HCEC 1CT (cell line): ENCODE measurements around the gene TRIM24.

Source experiments
- DNase-seq: peaks from one replicate; pipeline ENCODE4 v3.0.0-alpha.2; 2017

The TRIM24 gene

DNA sequence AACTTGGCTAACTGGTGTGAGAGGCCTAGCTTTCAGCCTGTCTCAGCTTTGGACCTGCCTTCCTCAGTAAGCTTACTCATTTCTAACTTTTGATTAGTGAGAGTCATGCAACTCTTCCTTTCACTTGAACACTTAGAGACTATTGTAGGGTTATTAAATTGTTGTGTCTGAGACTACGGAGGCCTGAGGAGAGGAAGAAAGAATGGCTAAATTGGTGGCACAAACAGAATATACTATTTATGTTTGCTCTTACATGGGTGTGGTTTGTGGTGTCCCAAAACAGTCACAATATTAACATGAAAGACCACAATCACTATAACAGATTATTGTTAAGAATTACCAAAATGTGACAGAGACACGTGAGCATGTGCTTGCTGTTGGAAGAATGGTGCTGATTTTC is 82.1 kb downstream of the TRIM24 start:
- DNase-seq: no peak

DNA sequence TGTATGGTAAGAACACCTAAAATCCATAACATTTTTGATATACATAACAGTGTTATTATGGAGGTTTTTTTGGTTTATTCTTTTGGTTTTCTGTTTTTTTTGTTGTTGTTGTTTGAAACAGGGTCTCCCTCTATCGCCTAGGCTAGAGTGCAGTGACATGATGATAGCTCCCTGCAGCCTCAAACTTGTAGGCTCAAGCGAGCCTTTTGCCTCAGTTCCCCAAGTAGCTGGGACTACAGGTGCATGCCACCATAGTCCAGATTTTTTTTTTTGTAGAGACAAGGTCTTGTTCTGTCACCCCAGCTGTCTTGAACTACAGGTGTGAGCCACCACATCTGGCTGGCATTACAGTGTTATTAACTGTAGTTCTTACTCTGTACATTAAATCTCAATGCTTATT is 83.7 kb downstream of the TRIM24 start:
- DNase-seq: no peak

DNA sequence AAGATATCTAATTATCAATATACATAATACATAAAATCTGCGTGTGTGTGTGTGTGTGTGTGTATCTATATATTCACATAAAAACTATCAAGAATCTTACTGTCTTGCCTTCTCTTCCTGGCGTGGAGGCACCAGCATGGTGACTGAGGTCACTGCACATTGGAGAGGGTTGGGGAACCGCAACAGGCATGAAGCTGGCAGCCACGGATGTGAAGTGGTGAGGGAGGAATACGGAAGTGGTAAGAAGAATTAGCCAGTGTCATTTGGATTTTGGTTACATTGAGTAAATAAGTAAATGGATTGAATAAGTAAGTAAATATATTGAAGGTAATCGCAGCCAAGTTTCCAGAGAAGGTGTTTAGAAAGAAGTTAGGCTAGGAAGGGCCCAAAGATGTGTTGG is 85.1 kb downstream of the TRIM24 start:
- DNase-seq: no peak

DNA sequence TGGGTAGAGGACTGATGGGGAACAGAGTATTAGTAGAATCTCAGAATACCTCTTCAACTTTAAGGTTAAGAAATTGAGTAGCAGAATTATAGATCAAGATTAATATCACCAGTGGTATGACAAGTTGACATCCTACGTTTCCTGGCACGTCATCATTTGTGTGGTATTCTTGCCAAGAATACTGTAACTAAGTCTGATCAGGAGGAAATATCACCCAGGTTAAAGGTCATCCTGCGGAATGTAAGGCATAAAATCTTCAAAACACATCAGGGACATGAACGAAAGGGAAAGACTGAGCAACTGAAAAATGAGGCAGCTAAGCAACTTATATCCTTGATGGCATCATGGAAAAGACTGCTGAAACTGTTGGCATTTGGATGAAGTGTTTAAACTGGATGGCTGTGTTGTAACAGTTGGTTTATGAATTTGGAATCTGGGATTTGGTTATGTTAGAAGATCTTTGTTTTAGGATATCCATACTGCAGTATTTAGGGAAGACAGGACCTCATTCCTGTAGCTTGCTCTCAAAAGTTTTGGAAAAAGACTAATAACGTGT is 86.1 kb downstream of the TRIM24 start:
- DNase-seq: no peak

DNA sequence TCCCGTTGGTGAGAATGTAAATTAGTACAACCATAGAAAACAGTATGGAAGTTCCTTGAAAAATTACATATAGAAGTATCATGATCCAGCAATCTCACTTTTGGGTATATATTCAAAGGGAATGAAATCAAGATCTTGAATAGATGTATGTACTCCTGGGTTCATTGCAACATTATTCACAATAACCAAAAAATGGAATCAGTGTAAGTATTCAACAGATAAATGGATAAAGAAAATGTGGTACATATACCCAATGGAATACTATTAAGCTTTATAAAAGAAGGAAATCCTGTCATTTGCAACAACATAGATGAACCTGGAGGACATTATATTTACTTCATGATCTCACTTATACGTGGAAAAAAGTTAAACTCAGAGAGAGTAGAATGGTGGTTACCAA is 86.8 kb downstream of the TRIM24 start:
- no peak for DNase-seq

DNA sequence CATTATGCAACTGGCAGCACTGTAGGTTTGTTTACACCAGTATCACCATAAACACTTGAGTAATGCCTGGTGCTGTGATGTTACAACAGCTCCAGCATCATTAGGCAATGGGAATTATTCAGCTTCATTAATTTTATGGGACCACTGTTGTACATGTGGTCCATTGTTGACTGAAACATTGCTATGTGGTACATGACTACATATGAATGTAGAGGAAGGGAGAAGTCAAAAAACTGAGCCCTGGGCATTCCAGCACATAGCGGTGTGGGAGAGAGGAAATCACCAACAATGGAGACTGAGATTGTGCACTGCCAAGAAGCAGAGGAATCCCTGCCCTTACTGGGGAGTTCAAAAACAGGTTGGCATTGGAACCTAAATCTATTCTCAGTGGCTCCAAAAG is 89.0 kb downstream of the TRIM24 start:
- no peak for DNase-seq

DNA sequence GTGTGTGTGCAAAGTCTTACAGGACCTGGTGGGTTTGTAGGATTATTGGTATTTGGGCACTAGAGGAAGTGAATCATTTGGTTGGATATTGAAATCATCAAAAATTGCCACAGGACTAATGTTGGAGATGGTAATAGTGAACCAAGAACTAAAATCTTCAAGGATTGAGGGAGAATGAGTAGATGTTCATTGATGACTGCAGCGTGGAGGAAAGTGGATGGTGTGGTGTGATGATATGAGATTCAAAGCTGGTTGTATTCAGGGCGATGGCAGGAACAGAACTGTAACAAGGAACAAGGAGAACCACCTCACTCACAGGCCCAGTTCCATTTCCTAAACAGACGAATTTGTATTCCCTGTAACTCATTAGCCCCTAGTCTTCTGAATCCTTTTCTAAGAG is 90.3 kb downstream of the TRIM24 start:
- no peak for DNase-seq

DNA sequence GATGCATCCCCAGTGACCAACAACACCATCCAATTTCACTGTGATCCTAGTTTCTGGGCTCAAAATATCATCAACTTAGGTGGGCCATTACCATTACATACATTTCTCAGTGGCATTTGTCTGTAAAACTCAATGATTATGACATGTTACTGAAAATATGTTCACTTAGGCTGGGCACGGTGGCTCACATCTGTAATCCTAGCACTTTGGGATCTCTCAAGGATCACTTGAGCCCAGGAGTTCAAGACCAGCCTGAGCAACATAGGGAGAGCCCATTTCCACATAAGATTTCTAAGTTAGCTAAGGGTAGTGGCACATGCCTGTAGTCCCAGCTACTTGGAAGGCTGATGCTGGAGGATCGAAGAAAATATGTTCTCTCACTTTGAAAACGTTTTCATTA is 91.0 kb downstream of the TRIM24 start:
- DNase-seq: no peak

DNA sequence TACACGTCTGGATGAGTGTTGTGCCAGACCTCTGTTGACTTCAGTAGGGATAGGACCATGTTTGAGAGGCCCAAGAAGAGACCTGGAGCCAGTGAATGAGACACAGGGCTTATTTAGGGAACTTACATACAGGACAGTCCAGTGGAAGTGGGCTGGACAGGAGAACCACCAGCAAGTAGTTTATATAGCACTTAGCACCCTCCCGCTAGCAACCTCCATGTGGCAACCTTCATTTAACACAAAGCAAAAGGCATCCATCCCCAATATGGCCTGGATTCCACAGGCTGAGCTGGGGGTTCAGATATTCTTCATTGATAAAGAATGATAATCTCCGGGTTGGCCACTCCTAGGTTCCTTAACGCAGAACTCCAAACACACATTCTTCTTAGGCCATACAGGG is 93.7 kb downstream of the TRIM24 start:
- DNase-seq: no peak

DNA sequence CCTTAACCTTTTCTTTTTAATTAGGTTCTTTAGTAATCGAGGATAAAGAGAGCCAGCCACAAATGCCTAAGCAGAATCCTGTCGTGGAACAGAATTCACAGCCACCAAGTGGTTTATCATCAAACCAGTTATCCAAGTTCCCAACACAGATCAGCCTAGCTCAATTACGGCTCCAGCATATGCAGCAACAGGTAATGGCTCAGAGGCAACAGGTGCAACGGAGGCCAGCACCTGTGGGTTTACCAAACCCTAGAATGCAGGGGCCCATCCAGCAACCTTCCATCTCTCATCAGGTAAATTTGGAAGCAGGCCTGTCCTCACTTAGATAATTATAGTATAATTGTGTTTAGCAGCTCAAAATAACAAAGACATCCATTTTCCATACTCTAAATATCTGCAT is 94.6 kb downstream of the TRIM24 start:
- no peak for DNase-seq

DNA sequence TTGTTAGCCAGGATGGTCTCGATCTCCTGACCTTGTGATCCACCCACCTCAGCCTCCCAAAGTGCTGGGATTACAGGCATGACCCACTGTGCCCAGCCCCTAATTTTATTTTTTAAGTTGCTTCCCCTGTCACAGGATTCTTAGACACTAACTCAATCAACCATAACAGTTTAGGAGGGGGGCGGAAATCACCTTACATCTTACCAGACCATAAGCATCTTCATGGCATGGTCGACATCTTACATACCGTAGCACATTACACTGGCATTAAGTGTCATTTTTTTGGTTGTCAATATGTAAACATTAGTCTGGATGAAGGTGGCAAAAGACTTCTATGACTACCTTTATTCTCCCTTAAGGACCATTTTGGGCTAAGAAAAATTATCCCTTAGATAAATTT is 95.6 kb downstream of the TRIM24 start:
- no peak for DNase-seq

DNA sequence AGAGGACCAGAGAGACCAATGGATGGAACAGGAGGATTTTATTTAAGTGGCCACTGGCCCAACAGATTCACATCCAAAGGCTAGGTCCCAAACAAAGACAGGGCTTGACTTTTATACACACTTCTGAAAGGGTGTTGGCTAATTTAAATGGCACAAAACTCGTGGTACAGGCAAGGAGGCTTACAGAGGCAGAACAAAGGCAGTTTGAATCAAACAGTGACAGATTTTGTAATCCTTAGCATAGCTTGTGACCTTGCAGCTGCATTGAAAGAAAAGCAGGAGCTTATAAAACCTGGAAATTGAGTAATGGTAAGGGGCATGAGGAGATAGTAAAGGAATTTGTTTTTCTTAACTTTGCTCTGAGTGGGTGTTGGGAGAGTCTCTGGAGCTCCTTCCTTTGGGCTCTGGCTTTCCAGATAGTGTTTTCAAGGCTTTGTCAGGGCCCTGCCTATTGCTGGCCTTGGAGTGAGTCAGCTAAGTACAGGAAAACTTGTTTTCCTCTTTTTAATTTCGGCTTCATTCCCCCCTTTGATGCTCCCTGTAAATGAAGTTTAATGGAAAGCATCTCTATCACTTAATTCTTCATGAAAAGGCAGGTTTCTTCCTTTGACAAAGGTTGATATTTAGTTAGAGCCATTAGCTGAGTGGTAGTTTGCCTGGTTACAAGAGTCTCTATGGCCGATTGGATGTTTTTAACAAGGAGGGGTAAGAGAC is 96.9 kb downstream of the TRIM24 start:
- DNase-seq: no peak

DNA sequence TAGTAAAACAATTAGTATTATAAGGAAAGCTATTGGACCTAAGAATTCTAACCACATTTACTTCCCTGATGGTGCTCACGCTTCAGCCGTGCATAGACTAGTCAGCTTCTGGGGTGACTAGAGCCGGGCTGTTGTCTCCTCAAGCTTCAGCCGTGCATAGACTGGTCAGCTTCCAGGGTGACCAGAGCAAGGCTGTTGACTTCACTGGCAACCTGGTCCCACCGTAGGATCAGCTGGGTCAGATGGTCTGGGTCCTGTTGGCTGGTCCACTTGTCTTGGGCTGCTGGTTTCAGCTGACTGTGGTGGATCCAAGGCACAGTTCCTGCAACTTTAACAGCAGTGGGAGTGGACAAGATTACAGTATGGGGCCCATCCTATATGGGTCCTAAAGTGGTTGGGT is 99.4 kb downstream of the TRIM24 start:
- DNase-seq: no peak

DNA sequence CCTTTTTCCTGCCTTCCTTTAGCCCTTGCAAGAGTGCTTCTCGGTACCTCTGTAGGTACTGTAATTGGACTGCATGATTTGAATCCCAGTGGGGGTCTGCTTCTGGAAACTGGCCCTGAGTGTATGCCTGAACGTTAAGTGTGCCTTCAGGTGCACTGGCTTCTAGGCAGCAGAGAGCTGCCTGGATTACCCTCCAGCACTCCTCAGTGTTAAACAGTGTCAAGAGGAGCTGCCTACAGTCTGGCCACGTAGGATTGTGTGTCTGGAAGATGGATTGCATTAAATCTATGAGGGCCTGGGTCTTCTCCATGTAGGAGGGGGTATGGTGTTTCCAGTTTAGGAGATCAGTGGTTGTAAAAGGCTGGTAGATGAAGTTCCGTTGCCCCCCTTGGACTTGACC is 103.7 kb downstream of the TRIM24 start:
- DNase-seq: no peak

DNA sequence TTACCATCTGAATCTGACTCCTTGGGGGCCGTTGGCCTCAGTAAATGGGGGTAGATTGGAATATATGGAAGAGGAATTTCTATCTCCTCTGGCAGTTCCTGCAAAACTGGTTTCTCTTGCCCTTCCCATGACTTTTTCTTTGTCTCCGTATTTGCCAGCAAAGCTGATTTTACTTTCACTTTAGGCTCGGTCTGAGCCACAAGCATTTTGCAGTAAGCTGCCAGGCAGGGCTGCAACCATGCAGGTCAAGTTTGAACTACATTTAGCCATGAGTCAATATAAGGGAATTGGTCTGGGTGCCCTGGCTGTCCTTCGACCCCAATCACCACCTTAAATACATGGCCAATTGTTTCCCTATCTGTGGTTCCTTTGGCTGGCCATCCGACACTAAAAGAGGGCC is 104.3 kb downstream of the TRIM24 start:
- DNase-seq: no peak

DNA sequence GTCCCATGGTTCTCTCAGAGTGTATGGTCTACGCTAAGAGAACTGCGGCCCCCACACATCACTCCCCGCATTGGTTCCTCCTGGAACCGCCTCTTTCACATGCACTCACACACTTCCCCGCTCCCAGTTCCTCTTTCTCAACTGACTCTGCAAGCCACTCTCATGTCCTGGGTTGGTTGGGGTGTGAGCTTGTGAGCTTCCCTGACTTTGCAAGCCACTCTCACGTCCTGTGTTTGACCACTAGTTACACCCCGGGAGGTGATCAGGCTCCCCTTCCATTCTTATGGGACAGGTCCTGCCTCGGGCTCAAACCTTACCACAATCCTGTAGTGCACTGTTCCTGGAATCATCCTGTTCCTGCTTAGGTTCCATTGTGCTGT is 105.0 kb downstream of the TRIM24 start:
- DNase-seq: no peak

DNA sequence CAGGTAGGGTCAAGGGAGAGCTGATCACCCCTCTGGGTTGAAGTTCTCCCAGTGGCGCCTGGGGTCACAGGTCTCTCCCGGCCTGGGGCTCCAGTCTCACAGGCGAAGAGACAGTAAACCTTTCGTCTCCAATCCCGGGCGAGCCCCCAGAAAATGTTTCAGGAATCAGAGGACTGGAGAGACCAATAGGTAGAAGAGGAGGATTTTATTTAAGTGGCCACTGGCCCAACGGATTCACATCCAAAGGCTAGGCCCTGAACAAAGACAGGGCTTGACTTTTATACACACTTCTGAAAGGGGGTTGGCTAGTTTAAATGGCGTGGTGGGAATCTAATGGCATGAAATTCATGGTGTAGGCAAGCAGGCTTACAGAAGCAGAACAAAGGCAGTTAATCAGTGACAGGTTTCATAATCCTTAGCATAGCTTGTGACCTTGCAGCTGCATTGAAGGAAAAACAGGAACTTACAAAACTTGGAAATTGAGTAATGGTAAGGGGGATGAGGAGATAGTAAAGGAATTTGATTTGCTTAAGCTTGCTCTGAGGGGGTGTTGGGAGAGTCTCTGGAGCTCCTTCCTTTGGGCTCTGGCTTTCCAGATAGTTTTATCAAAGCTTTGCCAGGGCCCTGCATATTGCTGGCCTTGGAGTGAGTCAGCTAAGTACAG is 105.5 kb downstream of the TRIM24 start:
- DNase-seq: peak; percentile 39

DNA sequence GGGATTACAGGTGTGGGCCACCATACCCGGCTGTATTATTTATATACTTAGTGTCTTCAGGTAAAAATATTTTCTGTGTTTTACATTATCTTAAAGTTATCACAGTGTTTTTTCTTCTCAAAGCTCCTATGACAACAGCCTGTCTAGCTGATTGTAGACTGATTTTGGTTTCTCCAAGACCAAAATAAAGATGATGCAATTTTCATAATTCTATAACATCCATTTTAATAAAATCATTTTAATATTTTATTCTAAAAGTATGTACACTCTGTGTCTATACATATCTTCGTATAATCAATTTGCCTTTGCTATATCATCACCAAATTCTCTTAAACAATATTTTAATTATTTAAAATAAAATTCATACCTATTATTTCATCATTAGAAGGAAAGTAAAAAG is 108.6 kb downstream of the TRIM24 start:
- no peak for DNase-seq

DNA sequence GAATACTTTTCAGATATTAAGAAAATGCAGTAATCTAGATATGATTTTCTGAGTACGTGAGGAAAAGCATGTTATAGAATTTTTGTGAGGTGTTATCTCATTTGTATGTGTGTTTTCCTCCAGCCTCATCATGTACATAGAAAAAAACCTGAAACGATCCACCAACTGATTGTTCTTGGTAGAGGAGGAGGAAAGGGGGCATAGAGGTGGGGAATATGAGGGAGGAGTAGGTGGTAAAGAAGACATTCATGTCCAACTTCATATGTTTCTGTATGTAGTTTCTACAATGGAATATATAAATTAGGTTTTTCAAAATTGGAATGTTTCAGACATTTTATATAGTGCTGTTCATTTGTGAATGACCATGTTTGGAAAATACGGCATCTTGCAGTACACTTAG is 109.4 kb downstream of the TRIM24 start:
- no peak for DNase-seq

DNA sequence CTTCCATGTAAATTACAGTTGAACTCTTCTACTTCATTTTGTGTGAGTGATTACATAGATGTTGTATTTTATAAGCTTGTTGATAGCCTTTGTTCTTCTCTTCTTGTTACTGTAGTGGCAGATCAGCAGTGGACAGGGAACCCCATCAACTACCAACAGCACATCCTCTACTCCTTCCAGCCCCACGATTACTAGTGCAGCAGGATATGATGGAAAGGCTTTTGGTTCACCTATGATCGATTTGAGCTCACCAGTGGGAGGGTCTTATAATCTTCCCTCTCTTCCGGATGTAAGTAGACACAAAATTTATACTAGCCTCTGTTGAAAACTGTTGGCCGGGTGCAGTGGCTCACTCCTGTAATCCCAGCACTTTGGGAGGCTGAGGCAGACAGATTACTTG is 110.7 kb downstream of the TRIM24 start:
- no peak for DNase-seq

DNA sequence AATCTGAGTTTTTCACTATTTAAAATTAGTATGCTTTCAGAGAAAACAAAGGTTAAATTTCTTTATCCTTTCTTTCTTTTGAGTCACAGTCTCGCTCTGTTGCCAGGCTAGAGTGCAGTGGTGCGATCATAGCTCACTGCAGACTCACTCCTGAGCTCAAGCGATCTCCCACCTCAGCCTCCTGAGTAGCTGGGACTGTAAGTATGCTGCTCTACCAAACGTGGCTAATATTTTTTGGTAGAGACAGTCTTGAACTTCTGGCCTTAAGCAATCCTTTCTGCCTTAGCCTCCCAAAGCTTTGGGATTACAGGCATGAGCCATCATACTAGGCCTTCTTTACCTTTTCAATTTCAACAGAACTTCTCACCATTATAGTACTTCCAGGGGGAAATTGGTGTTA is 113.7 kb downstream of the TRIM24 start:
- DNase-seq: no peak

DNA sequence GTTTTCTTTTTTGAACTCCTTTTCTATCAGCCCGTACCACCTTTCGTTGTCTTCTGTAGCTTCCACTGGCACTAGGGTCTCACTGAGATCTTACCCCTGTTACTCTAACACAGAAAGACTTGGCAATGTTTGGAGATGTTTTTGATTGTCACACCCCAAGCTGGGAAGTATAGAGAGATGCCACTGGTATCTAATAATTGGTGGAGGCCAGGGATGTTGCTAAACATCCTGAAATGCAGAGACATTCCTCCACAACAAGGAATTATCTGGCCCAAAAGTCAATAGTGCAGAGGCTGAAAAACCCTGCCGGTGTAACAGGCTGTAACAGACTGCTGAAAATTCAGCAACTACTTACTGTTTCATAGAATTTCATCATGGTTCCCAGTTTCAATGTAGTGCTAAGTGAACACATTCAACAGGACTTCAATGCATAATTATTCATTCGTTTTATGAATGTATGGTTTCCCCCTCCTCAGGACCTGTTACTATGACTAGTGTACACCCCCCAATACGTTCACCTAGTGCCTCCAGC is 115.9 kb downstream of the TRIM24 start:
- no peak for DNase-seq

DNA sequence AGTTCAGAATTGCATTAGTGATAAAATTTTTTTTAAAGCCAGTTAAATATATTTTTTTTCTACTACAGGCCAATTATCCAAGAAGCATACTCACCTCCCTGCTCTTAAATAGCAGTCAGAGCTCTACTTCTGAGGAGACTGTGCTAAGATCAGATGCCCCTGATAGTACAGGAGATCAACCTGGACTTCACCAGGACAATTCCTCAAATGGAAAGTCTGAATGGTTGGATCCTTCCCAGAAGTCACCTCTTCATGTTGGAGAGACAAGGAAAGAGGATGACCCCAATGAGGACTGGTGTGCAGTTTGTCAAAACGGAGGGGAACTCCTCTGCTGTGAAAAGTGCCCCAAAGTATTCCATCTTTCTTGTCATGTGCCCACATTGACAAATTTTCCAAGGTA is 119.1 kb downstream of the TRIM24 start:
- DNase-seq: no peak

DNA sequence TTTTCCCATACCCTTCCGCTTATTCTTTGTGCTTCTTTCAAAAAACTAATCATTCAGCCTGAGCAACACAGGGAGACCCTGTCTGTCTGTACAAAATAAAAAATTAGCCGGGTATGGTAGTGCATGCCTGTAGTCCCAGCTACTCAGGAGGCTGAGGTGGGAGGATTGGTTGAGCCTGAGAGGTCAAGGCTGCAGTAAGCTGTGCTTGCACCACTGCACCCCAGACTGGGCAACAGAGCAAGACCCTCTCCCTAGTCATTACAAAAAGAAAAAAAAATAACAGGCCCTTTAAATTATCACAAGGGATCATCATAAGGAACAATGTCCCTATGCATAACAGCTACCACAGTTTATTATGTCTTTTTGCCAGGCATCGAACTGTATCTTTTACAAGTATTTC is 119.6 kb downstream of the TRIM24 start:
- no peak for DNase-seq

DNA sequence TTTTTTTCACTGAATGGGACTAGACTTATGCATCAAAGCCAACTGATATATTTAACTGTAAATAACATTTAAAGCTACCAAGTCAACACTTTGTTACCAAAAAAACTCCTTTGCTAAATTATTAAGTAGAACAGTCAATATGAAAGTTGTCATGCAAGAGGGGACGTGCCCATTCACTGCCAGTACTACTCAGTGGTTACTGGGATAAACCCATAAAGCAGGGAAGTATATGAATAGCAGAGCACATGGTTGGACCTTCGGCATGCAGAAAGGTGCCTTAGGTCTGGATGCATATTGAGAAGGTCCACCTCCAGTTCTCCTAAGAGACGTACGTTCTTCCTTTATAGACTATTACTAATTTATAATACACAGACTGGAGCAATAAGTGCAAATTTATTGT is 121.0 kb downstream of the TRIM24 start:
- DNase-seq: no peak
